GM19023 (cell line): ENCODE data around the gene SLC28A1.
A peak's percentile ranks its signal among the peaks of the same experiment; 100 is the strongest.
"Not testable (repeated sequence)": the region's sequence is repeated elsewhere in the genome, so short reads cannot be mapped to it uniquely, and the experiment has no call there.

ENCODE experiments used
- ATAC-seq: cut with Tn5 transposase; IDR thresholded peaks from one replicate; pipeline ENCODE4 v1.9.1; 2021; ENCODE audit warnings: mild to moderate bottlenecking, moderate library complexity; ENCODE audit not compliant: unreplicated experiment

The SLC28A1 gene

DNA sequence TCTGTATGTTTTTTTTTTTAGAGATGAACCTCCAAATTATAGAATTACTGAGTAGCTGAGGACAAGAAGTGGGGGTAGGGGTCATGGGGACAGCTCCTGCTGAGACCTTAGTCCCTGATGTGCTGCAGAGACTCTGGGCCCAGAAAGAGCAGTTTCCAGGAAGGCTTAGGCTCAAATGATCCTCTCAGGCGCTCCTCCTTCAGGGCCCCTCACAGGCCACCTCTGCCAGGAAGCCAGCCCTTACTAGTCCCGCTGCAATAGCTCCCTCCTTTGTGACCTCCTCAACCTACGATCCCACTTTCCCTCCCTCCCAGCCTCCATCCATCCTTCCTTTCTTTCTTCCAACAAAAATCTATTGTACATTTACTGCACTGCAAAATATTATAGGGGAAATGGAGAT lies 24.6 kb downstream of the SLC28A1 start:
- ATAC-seq: no peak

DNA sequence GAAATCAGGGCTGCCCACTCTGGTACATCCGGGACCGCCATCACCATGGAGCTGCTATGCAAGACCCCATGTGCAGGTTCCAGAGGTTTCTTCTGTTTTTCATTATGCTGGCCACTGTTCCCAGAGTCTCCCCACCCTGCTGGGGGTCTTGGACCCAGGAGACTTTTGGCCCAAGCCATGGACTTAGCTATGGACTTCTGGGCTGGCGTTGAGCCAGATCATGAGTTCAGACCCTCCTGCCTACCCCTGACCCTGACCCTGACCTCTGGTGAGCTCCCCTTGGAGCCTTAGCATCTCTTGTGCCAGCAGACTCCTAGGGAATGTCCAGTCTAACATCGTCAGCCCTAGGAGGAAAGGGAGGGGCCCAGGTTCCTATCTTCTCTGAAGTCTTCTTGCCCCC lies 25.3 kb downstream of the SLC28A1 start:
- no peak for ATAC-seq

DNA sequence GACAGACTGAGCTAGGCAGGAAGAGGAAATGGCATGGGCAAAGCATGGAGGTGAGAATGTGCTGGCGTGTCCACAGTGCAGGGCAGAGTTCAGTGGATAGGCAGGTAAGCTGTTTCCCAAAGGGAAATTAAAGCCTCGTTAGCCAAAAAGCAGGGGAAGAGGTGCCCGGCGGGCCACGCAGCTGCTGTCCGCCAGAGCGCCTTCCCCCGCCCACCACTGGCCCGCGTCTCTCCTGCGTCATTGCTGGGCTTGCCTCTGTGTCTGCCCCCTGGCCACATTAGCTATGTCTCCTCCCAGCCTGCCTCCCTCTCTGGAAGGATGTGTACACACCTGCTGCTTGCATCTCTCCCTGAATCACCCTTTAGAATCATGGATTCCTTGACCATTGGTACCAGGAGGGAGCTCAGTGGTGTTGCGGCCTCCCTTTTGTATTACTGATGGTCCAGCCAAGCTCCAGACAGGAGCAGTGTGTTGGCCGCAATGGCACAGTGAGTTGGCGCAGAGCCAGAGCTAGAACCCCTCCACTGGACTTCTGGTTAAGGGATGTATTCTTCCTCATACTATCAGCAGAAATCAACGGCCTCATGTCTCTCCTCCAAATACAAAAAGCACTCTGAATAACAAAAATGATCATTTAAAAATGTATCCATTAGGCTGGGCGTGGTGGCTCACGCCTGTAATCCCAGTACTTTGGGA lies 26.6 kb downstream of the SLC28A1 start:
- no peak for ATAC-seq

DNA sequence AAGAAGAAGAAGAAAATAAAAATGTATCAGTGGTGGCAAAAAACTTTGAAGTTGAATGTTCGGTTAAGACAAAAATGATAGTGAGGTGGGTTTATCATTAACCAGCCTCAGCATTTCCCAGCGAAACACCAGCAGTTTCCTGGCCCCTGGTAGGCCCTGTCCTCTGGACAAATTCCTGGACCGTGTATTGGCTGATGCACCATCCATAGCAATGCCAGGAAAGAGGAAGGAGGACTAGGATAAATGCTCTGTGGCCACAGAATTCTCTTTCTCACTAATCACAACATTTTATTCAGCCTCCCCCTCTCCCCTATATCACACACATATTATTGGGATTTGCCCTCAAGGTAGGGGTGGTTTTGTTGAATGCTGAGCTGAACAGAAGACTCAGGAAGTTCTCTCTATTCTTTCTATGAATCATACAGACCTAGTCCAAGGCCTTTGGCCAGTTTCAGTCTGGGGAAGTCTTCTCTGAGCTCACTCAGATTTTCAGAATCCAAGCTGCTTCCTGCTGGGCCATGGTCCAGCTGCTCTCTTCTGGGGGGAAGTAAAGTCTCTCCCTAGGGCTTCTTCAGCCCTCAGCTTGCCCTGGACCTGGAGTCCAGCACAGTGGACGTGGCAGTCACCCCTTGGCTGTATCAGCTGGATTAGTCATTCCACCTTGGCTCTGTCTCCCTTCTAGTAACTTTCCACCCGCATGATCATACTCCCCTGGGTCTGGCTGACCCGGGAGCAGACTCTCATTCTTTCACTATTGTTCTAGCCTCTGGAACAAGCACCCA lies 27.6 kb downstream of the SLC28A1 start:
- no peak for ATAC-seq

DNA sequence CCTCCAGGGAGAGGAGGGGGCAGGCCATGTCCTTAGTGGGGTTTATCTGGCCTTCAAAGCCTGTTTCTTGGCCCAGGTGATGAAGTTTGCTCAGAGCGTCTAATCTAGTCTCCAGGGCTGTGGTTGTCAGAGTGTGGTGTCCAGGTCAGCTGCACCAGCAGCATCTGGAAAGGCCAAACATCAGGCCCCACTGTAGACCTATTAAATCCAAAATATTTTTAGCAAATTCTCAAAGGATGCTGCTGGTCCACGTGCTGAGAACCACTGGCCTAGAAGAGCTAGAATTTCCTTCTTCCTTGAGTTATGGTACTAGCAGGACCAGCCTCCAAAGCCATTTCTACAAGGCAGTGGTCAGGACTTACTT lies 28.9 kb downstream of the SLC28A1 start:
- ATAC-seq: no peak

DNA sequence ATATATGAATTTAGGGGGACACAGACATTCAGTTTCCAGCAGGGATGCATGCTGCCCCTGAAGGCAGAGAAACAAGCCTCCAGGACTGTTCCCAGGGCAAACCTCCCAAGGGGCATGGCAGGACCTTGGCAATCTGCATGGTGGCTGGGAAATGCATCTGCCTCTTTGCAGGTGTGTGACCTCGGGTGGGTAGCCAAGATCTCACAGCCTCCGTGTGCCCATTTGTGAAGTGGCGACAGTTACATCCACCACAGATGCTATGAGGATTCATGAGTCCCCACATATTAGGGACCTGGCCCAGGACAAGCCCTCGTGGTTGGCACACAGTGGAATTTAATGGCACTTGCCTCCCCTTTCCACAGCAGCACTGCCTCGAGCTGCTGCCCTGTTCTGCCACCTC lies 29.9 kb downstream of the SLC28A1 start:
- ATAC-seq: no peak

DNA sequence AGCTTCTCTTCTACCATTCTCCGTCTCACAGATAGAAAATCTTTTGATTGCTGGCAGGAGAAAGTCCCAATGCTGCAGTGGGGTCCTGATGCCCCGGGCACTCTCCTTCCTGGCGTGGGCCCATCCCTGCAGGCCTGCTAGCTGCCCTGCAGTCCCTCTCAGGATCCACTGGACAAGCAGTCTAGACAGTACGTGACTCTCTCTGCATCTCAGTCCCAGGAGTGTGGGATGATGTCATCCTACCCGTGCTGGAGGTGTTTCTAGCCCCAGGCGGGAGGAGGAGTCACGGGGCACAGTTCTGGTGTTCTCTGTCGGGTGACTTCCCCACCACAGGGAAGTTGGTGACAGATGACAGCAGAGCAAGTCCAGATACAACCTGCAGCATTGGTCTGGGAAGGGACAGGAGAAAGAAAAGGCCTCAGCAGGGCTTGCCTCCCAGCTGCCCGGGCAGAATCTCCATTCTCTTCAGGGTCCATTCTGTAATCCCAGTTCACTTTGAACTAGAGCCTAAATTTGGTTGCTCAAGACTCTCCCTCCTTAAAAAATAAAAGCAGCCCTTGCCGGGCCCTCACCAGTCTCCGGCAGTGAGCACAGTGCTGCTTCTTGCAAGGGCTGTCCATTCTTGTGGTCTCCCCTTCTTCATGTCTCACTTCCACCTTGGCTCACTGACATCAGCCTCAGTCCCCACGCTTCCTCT lies 30.6 kb downstream of the SLC28A1 start:
- peak; percentile 95 for ATAC-seq

DNA sequence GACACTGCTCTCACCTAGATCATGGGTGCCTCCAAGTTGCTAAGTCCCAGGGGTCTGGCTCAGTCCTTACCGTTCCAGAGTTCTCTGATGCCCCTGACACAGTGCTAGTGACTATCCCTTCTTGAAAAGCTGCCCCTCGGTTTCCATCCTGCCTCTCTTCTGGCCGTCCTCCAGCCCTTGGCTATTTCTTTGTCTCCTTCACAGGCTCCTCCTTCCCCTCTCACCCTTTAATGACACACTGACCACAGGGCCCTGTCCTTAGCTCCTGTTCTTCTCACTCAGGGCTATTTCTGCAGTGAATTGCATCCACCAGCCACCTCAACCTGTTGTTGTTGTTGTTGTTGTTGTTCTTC lies 31.1 kb downstream of the SLC28A1 start:
- ATAC-seq: no peak

DNA sequence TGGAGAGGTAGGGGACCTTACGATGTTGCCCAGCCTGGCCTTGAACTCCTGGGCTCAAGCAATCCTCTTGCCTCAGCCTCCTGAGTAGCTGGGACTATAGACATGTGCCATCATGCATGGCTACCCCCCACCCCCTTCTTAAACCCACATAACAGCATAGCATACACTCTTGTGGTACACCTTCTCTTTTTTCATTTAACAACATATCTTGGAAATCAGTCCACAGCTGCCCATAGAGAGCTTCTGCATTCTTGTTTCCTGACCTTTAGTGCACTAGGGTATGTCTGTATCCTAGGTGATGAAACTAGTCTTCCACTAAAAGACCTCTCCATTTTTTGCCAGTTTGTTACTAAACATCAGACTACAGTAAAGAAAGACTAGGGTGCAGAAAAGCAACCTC lies 33.0 kb downstream of the SLC28A1 start:
- no peak for ATAC-seq

DNA sequence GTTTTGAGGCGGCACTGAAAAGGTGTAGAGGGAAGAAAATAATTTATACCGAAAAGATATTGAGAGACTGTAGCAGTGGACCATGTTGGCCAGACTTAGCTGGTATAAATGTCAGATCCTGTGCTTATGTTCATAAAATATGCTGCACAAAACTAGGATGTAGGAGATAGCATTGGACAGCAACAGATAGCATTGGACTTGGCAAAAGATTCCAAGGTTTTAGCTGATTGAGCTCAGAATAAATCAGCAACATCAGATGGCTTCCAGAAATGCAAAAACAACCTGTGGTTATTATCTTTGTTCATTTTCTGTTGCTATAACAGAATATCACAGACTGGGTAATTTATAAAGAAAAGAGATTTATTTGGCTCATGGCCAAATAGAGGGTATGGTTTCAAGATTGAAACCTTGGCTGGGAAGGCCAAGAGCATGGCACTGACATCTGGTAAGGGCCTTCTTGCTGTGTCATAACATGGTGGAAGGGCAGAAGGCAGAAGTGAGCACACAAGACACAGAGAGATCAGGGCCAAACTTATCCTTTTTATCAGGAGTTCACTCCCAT lies 34.7 kb downstream of the SLC28A1 start:
- no peak for ATAC-seq

DNA sequence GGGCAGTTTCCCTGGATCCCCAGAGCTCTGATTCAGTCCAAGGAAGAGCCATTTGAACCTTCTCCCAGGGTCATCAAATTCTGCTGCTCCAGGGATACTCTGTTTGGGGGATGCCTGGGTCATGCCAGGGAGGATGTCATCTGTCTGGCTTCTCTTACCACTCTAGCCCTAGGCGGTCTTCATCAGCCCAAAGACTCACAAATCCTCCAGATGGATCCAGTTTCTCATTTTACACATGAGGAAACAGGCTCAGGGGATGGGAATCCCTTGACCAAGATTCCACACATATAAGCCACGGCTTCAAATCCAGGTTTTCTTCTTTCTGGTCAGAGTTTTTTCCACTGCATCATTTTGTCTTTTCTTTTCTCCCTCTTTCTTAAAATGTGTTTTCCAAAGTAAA lies 36.7 kb downstream of the SLC28A1 start:
- no peak for ATAC-seq

DNA sequence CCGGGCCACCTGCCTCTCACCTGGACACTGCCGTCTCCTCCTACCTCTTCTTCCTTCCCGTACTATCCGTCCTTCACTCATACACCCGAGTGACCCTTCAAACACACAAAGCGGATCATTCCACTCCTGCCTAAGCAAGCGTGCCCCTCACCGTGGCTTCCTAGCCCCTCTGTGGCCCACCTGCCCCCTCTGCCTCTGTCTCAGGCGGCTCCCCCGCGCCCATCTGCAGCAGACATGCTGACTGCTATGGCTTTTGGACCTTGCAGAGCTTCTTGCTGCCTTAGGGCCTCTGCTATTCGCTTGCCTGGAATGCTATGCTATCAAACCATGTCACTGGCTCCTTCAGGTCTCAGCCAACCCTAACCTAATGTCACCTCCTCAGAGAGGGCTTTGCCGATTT lies 38.1 kb downstream of the SLC28A1 start:
- ATAC-seq: no peak

DNA sequence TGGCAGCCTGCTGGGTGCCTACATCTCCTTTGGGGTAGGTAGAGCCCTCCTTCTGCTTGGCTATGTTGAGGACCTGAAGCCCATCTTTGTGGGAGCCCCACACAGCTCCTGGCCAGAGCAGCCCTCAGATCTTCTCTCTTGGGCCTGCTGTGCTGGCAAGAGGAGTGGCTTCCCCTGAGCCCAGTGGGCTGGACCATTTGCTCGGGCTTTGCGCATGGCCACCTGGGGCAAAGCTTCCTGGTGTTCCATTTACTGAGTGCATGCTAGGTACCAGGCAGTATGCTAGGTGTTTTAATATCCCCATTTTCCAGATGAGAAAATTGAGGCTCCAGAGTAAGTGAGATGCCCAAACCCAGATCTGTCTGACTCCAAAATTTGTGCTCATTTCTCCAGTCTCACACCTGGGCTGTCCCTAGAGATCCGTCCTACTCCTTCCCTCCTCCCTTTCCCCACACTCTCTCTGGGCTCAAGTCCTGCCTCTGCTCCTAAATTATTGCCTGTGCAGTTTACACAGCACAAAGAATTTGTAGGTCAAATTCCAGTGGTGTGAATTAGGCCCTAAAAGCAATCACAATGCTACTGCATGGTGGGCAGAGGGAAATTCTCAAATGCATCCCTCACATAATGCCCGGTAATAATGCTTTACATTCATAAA lies 39.7 kb downstream of the SLC28A1 start:
- ATAC-seq: no peak

DNA sequence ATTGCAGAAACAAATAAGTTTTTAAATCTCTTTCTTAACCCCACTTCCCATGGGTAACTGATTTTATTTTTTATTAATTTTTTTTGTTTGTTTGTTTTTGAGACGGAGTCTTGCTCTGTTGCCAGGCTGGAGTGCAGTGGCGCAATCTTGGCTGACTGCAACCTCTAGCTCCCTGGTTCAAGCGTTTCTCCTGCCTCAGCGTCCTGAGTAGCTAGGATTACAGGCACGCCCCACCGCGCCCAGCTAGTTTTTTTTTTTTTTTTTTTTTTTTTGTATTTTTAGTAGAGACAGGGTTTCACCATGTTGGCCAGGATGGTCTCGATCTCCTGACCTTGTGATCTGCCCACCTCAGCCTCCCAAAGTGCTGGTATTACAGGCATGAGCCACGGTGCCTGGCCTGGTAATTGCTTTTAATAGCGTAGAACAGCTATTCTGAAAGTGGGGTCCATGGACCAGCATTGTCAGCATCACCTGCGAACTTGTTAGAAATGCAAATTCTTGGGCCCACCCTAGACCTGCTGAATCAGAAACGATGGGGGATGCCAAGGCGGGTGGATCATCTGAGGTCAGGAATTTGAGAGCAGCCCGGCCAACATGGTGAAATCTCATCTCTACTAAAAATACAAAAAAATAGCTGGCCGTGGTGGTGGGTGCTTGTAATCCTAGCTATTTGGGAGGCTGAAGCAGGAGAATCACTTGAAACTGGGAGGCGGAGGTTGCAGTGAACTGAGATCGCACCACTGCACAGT lies 40.5 kb downstream of the SLC28A1 start:
- ATAC-seq: not testable (repeated sequence)

DNA sequence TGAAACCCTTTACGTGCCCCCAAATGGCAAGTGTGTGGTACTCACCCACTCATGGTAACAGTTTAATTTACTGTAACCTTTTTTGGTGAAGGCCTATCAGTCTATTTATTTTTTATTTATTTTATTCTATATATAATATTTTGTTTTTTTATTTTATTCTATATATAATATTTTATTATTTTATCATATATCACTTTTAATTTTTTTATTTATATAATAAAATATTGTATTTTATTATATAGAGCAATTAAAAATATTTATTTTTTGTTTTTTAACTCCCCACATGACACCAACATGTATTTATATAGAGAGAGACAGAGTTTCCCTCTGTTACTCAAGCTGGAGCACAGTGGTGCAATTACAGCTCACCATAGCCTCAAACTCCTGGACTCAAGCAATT lies 41.4 kb downstream of the SLC28A1 start:
- no peak for ATAC-seq

DNA sequence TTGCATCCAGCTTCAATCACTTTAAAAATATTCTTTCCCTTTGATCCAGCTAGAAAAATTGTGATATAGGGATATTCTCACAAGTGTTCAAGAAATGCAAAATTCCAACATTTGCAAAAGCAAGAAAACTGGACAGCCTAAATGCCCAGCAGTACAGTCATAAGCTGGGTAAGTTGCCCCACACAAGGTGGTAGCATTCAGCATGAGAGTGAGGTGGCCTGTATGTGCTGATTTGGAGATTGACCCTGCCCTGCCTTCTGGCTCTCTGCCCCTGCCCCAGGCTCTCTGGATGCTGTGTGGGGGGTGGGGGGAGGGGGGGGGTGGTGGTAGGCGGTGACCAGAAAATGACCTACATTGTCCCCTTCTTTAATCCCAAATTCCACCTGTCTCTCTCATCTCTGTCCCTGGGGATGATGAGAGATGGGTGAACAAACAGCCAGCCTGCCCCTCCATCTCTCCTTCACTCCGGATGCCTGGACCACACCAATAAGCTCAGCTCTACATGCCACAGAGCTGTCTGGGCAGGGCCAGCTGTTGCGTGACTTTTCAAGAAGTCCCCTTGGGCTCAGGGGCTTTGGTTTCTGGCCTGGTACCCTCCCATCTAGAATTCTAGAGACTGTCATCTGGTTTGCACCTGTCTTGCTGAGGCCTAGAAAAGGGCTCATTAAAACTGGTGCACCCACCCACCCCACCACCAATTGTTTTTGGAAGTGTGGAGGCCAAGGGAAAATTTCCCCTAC lies 42.2 kb downstream of the SLC28A1 start:
- ATAC-seq: no peak

DNA sequence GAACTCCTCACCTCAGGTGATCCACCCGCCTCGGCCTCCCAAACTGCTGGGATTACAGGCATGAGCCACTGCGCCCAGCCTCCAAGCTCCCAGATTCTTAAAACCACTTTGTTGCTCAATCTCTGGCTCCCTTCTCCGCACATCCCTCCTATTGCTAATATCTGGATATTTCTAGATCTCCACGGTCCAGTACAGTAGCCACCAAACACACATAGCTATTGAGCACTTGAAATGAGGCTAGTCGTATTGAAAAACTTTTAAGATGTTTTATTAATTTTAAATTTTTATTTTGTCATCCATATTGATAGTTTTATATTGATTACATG lies 44.3 kb downstream of the SLC28A1 start:
- no peak for ATAC-seq

DNA sequence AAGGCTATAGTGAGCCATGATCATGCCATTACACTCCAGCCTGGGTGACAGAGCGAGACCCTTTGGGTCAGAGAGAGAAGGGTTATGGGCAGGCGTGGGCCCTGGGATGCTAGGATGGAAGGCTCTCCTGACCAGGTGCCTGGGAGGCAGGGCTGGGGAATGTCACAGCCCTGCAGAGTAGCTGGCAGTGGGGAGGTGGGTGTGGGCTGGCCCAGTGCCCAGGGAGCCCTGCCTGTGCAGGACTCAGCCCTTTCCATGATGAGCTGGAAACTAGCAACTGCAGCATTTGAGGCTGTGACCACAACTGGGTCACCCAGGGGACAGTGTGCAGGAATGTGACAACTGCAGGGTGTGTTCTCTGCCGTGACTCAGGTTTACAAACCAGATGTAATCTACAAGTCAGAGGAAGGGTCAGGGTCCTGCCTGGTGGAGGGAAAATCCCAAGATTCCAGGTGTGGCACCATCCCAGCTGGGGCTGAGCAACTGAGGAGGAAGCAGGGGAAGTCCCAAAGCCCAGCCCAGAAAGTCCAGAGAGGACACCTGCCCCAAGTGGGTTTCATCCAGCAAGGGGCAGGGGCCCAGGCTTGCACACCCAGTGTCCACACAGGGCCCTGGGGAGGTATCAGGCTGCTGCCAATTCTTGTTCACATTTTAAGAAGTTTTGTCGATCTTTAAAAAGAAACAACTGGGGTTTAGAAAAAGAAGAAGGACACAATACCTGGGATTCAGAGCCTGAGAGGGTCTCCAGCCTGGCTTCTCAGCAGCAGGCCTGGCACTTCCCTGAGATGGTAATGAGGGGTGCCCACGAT lies 45.5 kb downstream of the SLC28A1 start:
- no peak for ATAC-seq
